ENCODE data around the gene DOCK8.

The DOCK8 gene

GRCh38 chr9:469672-470551 is 255.2 kb downstream of the DOCK8 start:
- peak; percentile 44 for DNase-seq

- DNase-seq: no peak
Observed at GRCh38 chr9:470552-471194, 256.0 kb downstream of the DOCK8 start.

- DNase-seq: no peak
Observed at GRCh38 chr9:471320-471719, 256.7 kb downstream of the DOCK8 start.

GRCh38 chr9:472479-473075 is 257.9 kb downstream of the DOCK8 start:
- no peak for DNase-seq

GRCh38 chr9:477193-477592 is 262.5 kb downstream of the DOCK8 start:
- no peak for DNase-seq

GRCh38 chr9:479304-479970 is 264.8 kb downstream of the DOCK8 start:
- DNase-seq: no peak

GRCh38 chr9:479971-480350 is 265.3 kb downstream of the DOCK8 start:
- DNase-seq: no peak

- no peak for DNase-seq
Observed at GRCh38 chr9:482739-483138, 268.1 kb downstream of the DOCK8 start.

- DNase-seq: no peak
Observed at GRCh38 chr9:486156-486555, 271.5 kb downstream of the DOCK8 start.

- DNase-seq: no peak
Observed at GRCh38 chr9:487429-487828, 272.8 kb downstream of the DOCK8 start.

- no peak for DNase-seq
Observed at GRCh38 chr9:488448-488847, 273.8 kb downstream of the DOCK8 start.

GRCh38 chr9:489198-490197 is 274.8 kb downstream of the DOCK8 start:
- DNase-seq: no peak

GRCh38 chr9:494764-495163 is 280.1 kb downstream of the DOCK8 start:
- no peak for DNase-seq

GRCh38 chr9:495739-496138 is 281.1 kb downstream of the DOCK8 start:
- DNase-seq: no peak

GRCh38 chr9:503326-503725 is 288.7 kb downstream of the DOCK8 start:
- DNase-seq: no peak

GRCh38 chr9:503881-504852 is 289.5 kb downstream of the DOCK8 start, which contains the start of gene KANK1:
TSS of gene KANK1 (plus strand) at chr9:504695.
- DNase-seq: peak; percentile 64

GRCh38 chr9:504921-505740 is 290.5 kb downstream of the DOCK8 start:
- DNase-seq: no peak

GRCh38 chr9:505741-506059 is 291.0 kb downstream of the DOCK8 start:
- no peak for DNase-seq

- DNase-seq: no peak
Observed at GRCh38 chr9:506281-506680, 291.6 kb downstream of the DOCK8 start.

GRCh38 chr9:511861-512260 is 297.2 kb downstream of the DOCK8 start:
- no peak for DNase-seq

Data from NCI-H510A (cell line).